Measurements from ENCODE around the gene DIP2B. TPM values are rescaled to one million over a fixed set of nuclear protein-coding genes. Genes with fewer than 3 reads are reported as not detected.

DIP2B gene
- total RNA-seq, 1 donor from 2014 or later, result 45.1 TPM

GRCh38 chr12:50785406-50786001 is 280.7 kb downstream of the DIP2B start:
- H3K36me3 Mint-ChIP-seq (ENCODE audit: low read depth, unreplicated experiment), result peaks cover 27% of the 10 kb centered on the region
- no peak overlapping the region for H3K27ac Mint-ChIP-seq (ENCODE audit: unreplicated experiment)
- H3K27me3 Mint-ChIP-seq (ENCODE audit: unreplicated experiment), result peaks cover 5% of the 10 kb centered on the region
- no peak for TF ChIP-seq CTCF (IDR thresholded peaks at IDR 0.05; ENCODE audit: unreplicated experiment)
- no peaks in the 10 kb centered on the region for H3K9me3 Mint-ChIP-seq (ENCODE audit: unreplicated experiment)
- H3K4me1 Mint-ChIP-seq (ENCODE audit: unreplicated experiment), result peaks cover 15% of the 10 kb centered on the region
- DNase-seq (ENCODE audit: low spot score), result no peak
- H3K4me3 Mint-ChIP-seq (ENCODE audit: unreplicated experiment), result no peak overlapping the region

GRCh38 chr12:50786498-50787231 is 281.9 kb downstream of the DIP2B start:
- no peak for TF ChIP-seq CTCF (IDR thresholded peaks at IDR 0.05; ENCODE audit: unreplicated experiment)
- Mint-ChIP-seq H3K9me3 (ENCODE audit: unreplicated experiment) (no peaks in the 10 kb centered on the region), H3K4me3 (ENCODE audit: unreplicated experiment) (no peak overlapping the region), H3K27ac (ENCODE audit: unreplicated experiment) (peak overlapping the region; percentile 86), H3K36me3 (ENCODE audit: low read depth, unreplicated experiment) (peaks cover 27% of the 10 kb centered on the region), H3K4me1 (ENCODE audit: unreplicated experiment) (peaks cover 15% of the 10 kb centered on the region), H3K27me3 (ENCODE audit: unreplicated experiment) (peaks cover 5% of the 10 kb centered on the region)
- DNase-seq (ENCODE audit: low spot score), result no peak

GRCh38 chr12:50787618-50788017 is 282.8 kb downstream of the DIP2B start:
- peaks cover 15% of the 10 kb centered on the region for H3K4me1 Mint-ChIP-seq (ENCODE audit: unreplicated experiment)

GRCh38 chr12:50788561-50788960 is 283.8 kb downstream of the DIP2B start:
- Mint-ChIP-seq H3K27ac (ENCODE audit: unreplicated experiment) (no peak overlapping the region), H3K4me3 (ENCODE audit: unreplicated experiment) (peak overlapping the region; percentile 31), H3K27me3 (ENCODE audit: unreplicated experiment) (peaks cover 5% of the 10 kb centered on the region), H3K9me3 (ENCODE audit: unreplicated experiment) (no peaks in the 10 kb centered on the region), H3K36me3 (ENCODE audit: low read depth, unreplicated experiment) (peaks cover 25% of the 10 kb centered on the region), H3K4me1 (ENCODE audit: unreplicated experiment) (peaks cover 15% of the 10 kb centered on the region)
- TF ChIP-seq CTCF (IDR thresholded peaks at IDR 0.05; ENCODE audit: unreplicated experiment), result no peak
- DNase-seq (ENCODE audit: low spot score), result no peak

More at GRCh38 chr12:50787618-50788017, 282.8 kb downstream of the DIP2B start:
- H3K36me3 Mint-ChIP-seq (ENCODE audit: low read depth, unreplicated experiment), result peaks cover 25% of the 10 kb centered on the region
- no peak for DNase-seq (ENCODE audit: low spot score)
- H3K27me3 Mint-ChIP-seq (ENCODE audit: unreplicated experiment), result peaks cover 5% of the 10 kb centered on the region
- peak overlapping the region; percentile 3 for H3K4me3 Mint-ChIP-seq (ENCODE audit: unreplicated experiment)
- no peaks in the 10 kb centered on the region for H3K9me3 Mint-ChIP-seq (ENCODE audit: unreplicated experiment)
- no peak overlapping the region for H3K27ac Mint-ChIP-seq (ENCODE audit: unreplicated experiment)
- TF ChIP-seq CTCF (IDR thresholded peaks at IDR 0.05; ENCODE audit: unreplicated experiment), result no peak

- no peak overlapping the region for H3K27ac Mint-ChIP-seq (ENCODE audit: unreplicated experiment)
- peaks cover 19% of the 10 kb centered on the region for H3K36me3 Mint-ChIP-seq (ENCODE audit: low read depth, unreplicated experiment)
- no peak for DNase-seq (ENCODE audit: low spot score)
- no peak for TF ChIP-seq CTCF (IDR thresholded peaks at IDR 0.05; ENCODE audit: unreplicated experiment)
- H3K4me3 Mint-ChIP-seq (ENCODE audit: unreplicated experiment), result no peak overlapping the region
- H3K9me3 Mint-ChIP-seq (ENCODE audit: unreplicated experiment), result no peaks in the 10 kb centered on the region
- peaks cover 3% of the 10 kb centered on the region for H3K27me3 Mint-ChIP-seq (ENCODE audit: unreplicated experiment)
- H3K4me1 Mint-ChIP-seq (ENCODE audit: unreplicated experiment), result peaks cover 10% of the 10 kb centered on the region
These were observed 285.3 kb downstream of the DIP2B start for GRCh38 chr12:50790081-50790480.
